HCEC 1CT (cell line): ENCODE results near the gene NIPAL4.

Experiments used
- DNase-seq: peaks from one replicate; pipeline ENCODE4 v3.0.0-alpha.2; 2017

NIPAL4 gene

DNA sequence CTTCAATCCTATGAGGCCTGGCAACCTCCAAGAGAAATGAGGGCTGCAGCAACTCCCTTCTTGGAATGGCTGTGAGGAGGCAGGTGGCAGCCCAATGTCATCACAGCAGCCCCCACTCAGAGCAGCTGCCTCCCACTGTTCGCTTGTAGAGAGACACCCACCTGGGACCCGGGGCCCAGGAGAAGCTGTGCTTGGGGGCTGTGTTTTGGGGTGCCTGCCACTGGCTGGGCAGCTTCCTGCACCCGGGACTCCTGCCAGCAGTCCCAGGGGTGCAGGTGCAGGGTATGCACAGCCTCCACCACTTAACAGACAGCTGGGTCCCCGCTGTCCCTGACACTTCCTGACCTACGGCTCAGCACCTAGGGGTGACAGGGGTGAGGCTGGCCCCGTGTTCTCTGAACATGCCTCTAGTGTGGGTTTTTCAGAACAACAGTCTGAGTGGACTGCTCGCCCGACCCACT is 26.2 kb downstream of the NIPAL4 start:
- no peak for DNase-seq

DNA sequence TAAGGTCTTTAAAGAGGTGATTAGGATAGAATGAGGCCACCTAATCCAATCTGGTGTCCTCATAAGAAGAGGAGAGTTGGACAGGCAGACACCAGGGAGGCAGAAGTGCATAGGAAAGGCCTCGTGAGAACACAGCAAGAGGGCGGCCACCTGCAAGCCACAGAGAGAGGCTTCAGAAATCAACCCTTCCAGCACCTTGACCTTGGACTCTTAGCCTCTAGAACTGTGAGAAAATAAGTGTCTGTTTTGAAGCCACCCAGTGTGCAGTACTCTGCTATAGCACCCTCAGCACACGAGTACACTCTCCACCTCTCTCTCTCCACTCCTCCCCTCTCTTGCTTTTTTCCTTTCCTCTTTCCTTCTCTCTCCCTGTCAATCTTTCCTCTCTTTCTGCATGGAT is 26.8 kb downstream of the NIPAL4 start:
- no peak for DNase-seq

DNA sequence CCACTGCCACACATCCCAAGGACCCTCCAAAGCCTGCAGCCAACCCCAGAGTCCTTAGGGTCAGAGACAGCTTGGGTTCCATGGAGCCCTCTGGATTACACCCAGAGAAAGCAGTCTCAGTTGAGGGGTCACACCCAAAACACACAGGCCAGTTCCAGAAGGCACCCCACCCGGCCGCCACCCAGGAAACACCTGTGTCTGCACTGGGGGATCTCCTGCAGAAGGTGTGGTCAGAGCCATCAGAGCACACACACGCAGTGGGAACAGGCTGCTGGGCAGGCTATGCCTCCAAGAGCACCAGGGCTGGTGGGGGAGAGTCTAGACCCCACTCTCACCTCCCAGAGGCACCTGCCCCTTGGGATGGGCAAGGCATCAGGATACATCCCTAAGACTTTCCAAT is 27.3 kb downstream of the NIPAL4 start:
- no peak for DNase-seq

DNA sequence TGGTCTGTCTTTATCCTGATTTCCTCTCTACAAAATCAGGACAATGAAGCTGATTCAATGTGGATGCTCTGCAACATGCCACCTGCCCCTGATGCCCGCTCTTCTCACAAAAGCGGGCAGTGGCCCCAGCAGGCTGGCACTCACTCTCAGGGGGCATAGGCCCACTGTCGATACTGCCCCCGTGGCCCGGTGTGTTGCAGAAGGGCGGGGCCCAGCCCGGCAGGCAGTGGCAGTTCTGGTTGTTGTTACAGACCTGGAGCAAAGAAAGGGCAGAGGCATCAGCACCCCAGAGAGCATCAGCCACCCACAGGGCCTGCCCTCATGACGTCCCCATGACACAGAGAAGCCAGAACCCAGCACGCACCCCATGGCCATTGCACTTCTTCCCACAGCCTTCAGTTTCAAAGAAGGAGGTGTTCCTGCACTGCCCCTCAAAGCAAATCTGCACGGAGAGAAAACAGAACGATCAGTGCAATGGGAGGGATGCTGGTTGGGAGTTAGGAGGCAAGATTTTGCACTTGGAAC is 31.5 kb downstream of the NIPAL4 start:
- no peak for DNase-seq

DNA sequence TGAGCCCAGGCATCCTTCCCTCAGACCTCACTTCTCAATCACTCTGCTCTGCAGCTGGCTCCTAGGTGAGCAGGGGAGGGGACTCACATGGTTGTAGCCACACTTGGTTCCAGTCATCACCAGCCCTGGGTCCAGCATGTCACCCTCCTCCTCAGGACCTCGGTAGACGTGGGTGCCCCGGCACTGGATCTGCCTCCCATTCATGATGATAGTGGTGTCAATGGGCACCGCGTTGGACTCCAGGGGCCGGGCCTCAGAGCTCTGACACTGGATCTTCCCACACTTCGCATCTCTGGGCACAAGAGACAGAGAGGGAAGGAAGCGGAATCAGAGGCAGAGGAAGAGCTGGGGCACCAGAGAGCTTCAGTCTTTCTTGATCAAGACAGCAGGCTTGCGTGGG is 32.9 kb downstream of the NIPAL4 start:
- no peak for DNase-seq

DNA sequence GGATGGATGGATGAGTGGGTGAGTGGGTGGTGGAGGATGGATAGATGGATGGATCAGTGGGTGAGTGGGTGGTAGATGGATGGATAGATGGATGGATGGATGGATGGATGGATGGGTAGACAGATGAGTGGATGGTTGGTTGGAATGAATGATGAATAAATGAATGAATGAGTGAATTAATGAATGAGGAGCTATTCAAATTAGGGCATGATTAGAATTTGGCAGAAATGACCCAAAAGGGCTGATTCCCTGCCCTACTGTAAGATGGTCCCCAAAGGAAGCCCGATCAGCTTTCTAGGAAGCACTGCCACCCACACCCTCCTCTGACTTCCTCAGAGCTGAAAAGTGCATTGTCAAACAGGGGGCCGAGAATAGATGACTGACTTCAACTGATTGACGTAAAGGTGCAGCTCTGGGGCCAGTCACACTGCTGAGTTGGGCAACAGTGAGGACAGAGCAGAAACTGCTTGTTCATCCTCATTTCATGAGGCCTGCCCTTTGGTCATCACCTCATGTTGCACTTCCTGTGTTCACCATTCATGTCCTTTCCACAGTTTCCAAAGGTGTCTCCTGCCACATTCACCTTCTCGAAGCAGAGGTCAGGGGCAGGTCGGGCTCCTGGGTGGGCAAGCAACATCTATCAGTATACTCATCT is 34.3 kb downstream of the NIPAL4 start:
- no peak for DNase-seq

DNA sequence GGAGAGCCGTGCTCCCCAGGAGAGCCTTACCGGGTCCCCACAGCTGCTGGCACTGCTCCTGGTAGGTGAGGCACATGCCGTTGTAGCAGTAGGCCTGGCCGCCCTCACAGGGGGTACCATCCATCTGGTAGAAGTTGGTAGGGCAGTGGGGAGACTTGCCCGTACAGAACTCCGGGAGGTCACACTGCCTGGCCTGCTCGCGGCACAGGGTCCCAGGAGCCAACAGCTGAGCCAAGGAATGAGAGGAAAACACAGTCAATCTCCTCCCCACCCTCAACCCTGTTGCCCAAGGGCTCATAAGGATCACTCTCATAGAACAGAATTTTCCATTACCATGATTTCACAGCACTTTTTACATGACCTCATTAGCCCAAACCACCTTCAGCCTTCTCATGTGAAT is 36.9 kb downstream of the NIPAL4 start:
- DNase-seq = no peak

DNA sequence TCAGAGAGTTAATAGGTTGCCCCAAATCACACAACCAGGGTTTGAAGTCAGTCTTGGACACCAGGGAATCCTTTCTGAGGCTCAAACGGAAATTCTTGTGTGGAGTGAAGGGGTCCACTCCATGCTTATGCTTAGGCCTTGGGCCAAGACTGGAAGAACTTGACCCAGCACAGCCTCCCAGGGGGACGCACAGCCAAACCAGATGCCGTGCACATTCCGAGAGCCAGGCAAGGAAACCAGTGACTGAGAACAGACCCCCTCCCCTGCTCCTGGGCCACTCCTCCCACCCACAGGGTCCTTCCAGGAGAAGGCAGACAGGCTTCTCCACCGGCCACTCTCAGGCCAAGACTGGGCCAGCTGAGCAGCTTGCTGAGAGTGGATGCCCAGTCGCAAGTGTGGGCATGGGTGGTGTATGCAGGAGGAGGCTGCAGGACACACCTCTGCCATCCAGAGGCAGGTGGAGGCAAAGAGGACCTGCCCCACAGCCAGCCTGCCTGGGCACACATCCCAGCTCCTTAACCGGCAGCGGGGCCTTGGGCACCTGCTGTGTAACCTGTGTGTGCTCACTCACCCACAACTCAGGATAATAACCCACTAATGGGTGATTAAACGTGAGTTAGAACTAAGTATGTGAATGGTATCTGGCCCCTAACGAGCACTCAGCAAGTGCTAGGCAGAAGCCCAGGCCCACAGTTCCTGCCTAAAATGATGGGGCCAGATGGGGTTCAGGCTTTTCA is 38.0 kb downstream of the NIPAL4 start:
- DNase-seq = no peak

DNA sequence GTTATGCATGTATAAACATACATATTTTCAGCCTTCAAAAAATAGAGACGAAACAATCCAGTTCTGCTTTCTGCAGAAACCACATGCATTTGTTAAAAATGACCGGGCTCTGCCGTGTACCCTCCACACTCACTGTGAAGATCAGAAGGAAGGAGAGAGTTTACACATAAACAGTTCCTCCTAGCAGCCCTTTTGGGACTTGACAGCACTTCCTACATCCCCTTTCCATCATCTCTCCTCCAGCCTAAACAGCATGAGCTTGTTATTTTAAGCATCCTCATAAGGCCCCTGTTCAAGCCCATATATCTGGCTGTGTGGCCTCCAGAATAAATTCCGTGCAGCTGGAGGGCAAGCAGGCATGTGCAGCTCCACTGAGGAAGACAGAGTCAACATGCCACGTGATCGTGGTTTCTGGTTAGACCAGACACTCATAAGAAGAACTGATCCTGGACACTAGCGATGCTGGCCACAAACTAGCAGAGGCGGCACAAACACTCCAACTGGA is 42.2 kb downstream of the NIPAL4 start:
- no peak for DNase-seq

DNA sequence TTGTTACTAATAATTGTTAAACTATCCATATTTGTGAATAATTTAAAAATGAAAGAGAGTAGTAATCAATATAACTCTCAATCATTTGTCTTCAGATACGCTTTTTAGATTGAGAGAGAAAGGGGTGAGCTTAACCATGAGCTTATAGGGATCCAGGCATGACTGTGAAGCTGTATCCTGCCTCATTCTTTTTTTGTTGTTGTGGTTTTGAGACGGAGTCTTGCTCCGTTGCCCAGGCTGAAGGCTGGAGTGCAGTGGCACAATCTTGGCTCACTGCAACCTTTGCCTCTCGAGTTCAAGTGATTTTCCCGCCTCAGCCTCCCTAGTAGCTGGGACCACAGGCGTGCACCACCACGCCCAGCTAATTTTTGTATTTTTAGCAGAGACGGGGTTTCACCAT is 44.0 kb downstream of the NIPAL4 start:
- DNase-seq = no peak

DNA sequence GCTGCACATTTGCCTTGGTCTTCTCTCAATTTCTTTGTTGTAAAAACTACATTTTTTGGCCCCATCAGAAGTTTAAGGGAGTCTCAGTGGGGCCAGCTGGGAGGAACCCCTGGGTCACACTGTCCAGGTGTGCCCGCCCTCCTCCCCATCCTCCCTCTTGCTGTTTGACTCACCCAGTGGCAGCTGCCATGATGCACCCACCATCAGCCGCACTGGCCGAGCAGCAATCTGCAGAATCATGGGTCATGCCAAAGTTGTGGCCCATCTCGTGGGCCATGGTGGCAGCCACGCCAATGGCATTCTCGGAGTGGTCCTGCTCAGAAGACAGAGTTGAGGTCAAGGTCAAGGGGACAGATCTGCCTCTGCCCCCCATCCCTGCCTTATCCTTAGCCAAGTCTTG is 45.5 kb downstream of the NIPAL4 start:
- no peak for DNase-seq

DNA sequence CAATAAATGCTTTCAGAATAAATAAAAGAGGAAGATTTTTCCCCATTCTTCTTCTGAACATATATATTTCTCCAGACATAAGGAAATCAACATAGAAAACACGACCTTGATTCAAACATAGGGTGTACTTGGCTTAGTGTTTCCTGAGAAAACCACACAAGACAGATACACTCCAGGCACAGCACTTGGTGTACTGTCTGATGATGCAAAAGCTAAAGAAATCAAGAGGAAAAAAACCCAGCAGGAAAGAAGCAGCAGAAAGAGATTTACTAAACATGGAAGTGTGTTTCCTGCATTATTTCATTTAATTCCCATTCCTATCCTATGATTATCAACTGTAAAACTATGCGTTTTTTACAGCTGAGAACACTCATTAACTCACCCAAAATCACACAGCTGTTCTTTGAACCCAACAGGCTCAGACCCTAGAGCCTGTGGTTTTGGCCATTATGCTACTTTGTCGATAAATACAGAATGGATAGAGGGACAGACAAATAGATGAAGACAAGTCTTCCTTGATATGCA is 46.1 kb downstream of the NIPAL4 start:
- peak; percentile 68 for DNase-seq

DNA sequence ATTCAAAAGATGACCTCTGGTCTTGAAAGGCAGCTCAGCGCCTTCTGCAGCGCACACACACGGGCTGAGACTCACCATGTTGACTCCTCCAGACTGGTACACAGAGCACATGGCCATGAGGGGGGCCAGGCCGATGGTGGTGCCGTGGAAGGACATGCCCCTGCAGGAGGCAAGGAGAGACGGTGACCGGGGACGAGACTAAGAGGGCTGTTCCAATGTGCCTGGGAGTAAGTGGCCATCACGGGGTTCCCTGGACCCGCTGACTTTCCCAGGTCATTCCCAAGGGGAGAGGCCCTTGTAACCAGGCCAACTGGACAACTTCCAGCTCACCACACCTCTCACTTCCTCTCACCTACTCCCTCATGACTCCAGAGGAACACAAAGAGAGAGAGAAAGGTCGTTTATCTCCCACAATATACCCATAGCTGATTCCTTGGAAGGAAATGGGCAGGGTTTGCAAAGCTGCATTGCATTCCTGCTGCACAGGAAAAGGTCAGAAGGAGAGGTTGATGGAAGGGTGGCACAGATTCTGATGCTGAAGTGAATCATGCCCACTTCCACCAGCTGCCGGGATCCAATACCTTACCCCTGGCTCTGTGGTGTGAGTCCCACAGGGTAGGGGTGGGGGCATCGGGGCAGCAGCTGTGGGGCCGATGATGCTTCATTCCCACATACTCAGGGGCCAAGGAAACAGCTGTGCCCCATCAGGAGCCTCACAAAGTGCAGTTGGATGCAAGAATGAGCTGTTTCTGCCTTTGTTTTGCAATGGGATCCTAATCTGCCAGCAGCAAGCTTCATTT is 47.2 kb downstream of the NIPAL4 start:
- peak; percentile 72 for DNase-seq

DNA sequence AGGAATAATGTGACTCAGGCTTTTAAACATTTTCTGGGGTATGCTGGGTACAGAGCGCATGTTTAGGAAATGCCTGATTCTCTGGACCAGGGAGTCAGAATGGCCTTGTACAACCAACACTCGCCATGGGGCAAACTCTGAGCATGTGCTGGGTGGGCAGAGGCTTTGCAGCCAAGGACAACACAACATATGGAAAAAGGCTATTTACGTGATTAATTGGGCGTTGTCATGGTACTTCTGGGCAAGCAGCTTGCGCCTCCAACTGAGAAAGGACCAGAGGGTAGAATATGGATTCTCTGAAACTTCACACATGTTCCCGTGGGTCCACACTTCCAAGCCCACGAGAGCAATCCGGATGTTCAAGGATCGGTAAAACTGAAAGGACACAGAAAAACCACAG is 49.1 kb downstream of the NIPAL4 start:
- no peak for DNase-seq

DNA sequence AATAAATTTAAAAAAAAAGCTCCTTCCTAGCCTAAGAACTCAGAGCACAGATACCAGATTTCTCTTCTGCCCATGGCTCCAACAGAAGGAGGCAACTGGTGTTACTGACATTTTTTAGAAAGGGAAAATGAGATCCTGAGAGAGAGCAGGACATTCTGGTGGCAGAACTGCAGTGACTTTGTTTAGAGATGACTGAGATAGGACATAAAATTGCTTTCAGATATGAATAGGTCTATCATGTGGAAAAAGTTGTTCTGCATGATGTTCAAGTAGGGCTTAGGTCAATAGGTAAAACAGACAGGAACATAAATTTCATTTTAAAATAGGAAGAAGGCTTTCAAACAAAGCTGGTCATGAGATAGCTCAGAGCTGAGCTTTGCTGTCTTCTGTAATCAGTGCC is 49.6 kb downstream of the NIPAL4 start:
- DNase-seq = no peak

DNA sequence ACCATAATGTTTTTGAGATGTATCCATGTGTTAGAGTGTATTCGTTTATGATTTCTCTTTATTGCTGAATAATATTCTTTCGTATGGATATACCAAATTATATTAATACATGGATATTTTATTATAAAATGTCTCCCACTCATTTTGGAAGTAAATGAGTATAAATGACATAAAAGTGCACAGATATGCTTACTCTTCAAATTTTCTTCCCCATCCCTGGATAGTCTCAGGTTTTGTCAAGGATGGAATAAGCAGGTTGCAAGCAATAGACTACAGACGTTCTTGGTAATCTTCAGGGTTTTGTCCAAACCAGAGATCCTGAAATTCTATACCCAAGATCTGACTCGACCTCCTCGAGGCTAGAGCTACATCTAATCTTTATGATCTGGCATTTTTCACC is 50.7 kb downstream of the NIPAL4 start:
- DNase-seq = no peak

DNA sequence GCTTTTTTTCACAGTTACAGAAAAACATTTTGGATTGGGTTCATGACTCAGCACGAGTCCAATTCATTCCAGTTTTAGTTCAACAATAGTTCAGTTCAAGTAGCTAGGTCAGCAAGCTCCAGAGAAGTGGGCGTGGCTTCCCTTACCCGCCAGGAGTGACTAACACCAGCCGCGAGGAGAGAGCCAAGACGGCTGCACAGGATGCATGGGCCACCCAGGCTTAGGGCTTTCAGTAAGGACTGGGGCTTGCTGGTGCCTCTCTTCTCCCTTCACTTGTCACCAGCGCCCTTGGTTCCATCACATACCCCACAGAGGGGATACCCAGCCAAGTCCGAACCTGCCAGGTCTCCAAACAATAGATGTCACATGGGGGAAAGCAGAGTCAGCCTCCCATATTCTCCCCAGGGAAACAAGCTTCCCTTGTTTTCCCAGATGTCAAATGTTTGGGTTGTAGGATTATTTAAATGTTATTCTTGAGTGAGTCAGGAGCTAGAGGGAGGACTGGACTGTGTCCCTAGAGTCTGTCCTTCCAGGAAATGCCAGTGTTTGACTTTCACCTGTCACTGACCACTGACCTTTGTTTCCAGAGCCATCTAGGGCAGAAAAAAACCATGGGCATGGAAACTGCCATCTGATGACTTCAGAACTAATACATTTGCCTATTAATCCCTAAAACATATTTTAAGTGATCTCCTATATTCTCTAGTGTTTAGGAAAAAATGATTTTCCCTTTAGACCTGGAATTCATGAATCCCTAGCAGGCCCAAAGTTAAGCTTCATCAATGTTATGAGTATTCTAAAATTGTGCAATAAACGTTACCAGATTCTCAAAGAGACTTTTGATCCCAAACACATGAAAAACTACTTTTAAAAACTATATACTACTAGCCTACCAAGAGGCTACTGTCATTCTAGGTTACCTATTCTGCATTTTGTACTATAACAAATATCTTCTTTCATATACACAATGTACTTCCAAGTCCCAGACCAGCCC is 51.9 kb downstream of the NIPAL4 start:
- peak; percentile 97 for DNase-seq

DNA sequence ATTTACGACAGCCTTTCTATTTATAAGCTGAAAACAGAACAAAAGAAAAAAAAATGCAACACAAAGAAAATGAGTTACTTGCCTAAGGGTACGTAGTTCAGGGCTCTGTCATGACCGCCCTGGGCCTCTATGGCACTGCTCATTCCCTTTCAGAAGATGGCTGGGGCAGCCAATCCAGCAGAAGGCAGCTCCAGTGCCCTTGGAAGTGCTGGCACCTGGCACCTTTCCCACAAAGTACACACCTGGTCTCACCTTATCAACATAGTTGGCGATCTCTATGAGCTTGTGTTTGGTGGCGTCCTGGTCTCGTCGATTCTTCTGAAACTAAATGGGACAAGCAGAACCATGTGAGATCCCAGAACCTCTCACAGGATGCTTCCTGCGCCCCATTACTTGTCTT is 53.2 kb downstream of the NIPAL4 start:
- no peak for DNase-seq

DNA sequence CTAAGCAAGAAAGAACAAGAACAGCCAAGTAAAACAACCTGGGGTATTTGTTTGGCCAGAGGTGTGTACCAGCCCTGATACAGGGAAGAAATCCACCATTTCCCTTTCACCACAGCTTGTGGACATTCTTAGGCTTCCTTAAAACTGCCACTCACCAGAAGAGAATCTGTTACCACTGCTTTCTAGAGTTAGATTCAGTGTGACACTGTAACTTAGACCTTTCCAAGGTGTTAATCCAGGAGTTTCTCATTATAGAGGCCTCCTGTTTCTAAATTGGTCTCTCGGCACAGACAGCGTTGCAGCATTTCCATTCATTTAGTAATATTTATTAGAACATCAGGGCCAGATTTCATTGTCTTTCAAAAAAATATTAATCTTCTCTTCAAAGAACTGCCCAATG is 55.0 kb downstream of the NIPAL4 start:
- no peak for DNase-seq

DNA sequence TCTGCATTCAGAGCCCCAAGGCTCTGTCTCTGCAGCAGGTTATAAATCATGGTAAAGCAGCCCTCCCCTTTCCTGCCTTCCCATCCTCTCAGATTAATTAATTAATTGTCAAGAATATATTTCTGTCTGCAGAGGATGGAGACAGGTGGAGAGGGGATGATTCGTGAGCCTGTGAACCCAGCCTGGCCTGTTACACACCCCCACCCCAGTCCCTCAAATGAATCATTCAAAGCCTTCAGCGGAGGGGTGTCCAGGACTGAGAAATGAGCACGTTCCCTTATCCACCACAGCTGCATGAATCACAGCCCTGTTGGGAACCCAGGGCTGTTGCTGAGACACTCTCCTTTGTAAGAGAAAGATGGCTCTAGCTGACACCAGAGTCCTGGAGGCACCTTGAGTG is 56.0 kb downstream of the NIPAL4 start:
- peak; percentile 90 for DNase-seq

DNA sequence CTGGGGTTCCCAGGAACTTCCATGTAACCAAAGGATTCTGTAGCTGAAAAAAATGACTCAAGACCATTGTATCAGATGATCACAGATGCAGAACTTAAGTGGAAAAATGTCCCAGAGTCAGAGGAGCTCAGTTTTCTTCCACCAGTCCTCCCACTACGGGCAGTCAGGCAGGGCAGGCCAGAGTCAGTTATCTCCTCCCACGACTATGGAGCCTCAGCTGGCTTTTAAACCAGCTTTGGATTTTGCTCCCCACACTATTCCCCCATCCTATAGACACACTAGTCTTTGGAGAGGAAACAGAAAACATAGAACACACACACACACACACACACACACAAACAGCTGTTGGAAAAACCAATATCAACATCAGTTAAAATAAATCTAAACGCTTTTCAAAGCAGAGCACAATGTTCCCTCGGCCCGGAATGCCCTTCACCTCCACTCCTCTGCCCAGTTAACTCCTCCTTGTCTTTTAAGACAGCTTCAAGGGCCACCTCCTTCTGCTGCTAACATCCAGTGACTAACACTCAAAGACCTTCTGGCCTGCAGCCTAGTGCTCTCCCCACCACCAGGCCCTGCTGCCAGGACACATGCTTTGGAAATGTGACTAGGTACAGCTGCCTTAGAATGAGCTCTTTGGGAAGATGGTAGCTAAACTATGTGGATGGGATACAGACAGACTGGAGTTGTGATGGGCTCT is 56.8 kb downstream of the NIPAL4 start:
- DNase-seq = peak; percentile 96
